Esophagus muscularis mucosa (tissue), 4 donors: ENCODE measurements around the gene SNTB2. TPM values are rescaled to one million over a fixed set of nuclear protein-coding genes. Genes with fewer than 3 reads are reported as not detected.

Experiments used
- DNase-seq: peaks from one replicate; pipeline ENCODE4 v3.0.0-alpha.2; 2017; ENCODE audit errors: extremely low spot score
- H3K27ac ChIP-seq, 4 donors: fragments of 200-600 bp; sonication (generic); replicated peaks in 1 of 4; 1 replicate in 3 of 4; 2 replicates in 1 of 4; pipeline ENCODE4 v1.5.1; 2016 to 2019; ENCODE audit warnings: mild to moderate bottlenecking in 1 of 4
- H3K27me3 ChIP-seq, 4 donors: fragments of 200-600 bp; sonication (generic); one replicate each; pipeline versions ENCODE4 v1.5.1 to v1.6.0; 2016 to 2019
- H3K36me3 ChIP-seq, 4 donors: fragments of 200-600 bp; sonication (generic); one replicate each; pipeline ENCODE4 v1.5.1; 2016 to 2019
- H3K4me1 ChIP-seq, 4 donors: fragments of 200-600 bp; sonication (generic); one replicate each; pipeline ENCODE4 v1.5.1; 2016 to 2019
- H3K4me3 ChIP-seq, 4 donors: fragments of 200-600 bp; sonication (generic); 1 replicate in 2 of 4; 2 replicates in 2 of 4; pipeline ENCODE4 v1.5.1; 2016 to 2019; ENCODE audit warnings: mild to moderate bottlenecking in 4 of 4, moderate library complexity in 1 of 4
- H3K9me3 ChIP-seq, 4 donors: fragments of 200-600 bp; sonication (generic); 1 replicate in 3 of 4; 2 replicates in 1 of 4; pipeline ENCODE4 v1.5.1; 2016 to 2019
- EP300 ChIP-seq: sonication (generic); formaldehyde crosslinking; IDR thresholded peaks from one replicate; pipeline ENCODE4 v1.6.1; 2017; ENCODE audit warnings: antibody characterized with exemption
- POLR2A ChIP-seq: fragments of 450-650 bp; IDR thresholded peaks from one replicate; pipeline ENCODE4 v1.6.1; 2017; ENCODE audit warnings: antibody characterized with exemption, moderate library complexity, mild to moderate bottlenecking, low read depth
- POLR2AphosphoS5 ChIP-seq, 2 donors: sonication (generic); formaldehyde crosslinking; IDR thresholded peaks; one replicate each; pipeline ENCODE4 v1.6.1; 2017; ENCODE audit warnings: antibody characterized with exemption in 2 of 2
- WGBS: methylation state at CpG from one replicate; pipeline ENCODE4 v1.1.5; 2018; 5-methylcytosine and 5-hydroxymethylcytosine counted together
- intact Hi-C: fragments of 100-400 bp; cut with DNase I; formaldehyde crosslinking; loops from one replicate; pipeline ENCODE4 v1.15.1; 2023
- total RNA-seq, 4 donors: library from RNA; depleted of rRNA; stranded (reverse); fragments of >200 nt; gene quantifications; one replicate each; pipeline versions ENCODE4 v1.1.0 to v1.2.1, GENCODE V29; 2016
- TF ChIP-seq, protein P1 (sequence below), 3 experiments: fragments of 200-600 bp in 2 of 3; fragments of 450-650 bp in 1 of 3; sonication (generic) in 2 of 3; IDR thresholded peaks; one replicate each; pipeline ENCODE4 v1.5.1; 2017 to 2019; ENCODE audit warnings: antibody characterized with exemption in 3 of 3, mild to moderate bottlenecking in 2 of 3, moderate library complexity in 1 of 3

SNTB2 gene
- total RNA-seq, 4 donors from 2014 or later, result 36.1 to 73.4 (median 54.8) TPM

GRCh38 chr16:69322343-69322742 lies 135.4 kb downstream of the SNTB2 start:
- Histone ChIP-seq H3K9me3 (no peaks in the 10 kb centered on the region), H3K27me3 (no peaks in the 10 kb centered on the region), H3K27ac (no peak overlapping the region), H3K36me3 (peaks cover 69 to 98% (median 94%) of the 10 kb centered on the region in 4 donors), H3K4me3 (no peak overlapping the region), H3K4me1 (peaks cover 9 to 26% (median 22%) of the 10 kb centered on the region in 4 donors)
- TF ChIP-seq POLR2AphosphoS5 (IDR thresholded peaks at IDR 0.05), result no peak
- TF ChIP-seq, protein P1, sequence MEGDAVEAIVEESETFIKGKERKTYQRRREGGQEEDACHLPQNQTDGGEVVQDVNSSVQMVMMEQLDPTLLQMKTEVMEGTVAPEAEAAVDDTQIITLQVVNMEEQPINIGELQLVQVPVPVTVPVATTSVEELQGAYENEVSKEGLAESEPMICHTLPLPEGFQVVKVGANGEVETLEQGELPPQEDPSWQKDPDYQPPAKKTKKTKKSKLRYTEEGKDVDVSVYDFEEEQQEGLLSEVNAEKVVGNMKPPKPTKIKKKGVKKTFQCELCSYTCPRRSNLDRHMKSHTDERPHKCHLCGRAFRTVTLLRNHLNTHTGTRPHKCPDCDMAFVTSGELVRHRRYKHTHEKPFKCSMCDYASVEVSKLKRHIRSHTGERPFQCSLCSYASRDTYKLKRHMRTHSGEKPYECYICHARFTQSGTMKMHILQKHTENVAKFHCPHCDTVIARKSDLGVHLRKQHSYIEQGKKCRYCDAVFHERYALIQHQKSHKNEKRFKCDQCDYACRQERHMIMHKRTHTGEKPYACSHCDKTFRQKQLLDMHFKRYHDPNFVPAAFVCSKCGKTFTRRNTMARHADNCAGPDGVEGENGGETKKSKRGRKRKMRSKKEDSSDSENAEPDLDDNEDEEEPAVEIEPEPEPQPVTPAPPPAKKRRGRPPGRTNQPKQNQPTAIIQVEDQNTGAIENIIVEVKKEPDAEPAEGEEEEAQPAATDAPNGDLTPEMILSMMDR (IDR thresholded peaks at IDR 0.05), result no peak
- TF ChIP-seq POLR2A, result no peak
- no peak for TF ChIP-seq EP300
- DNase-seq, result no peak
- WGBS, result 80% methylated on average over 7 of the region's 7 CpGs
- intact Hi-C loops, result no loop called here

DNA sequence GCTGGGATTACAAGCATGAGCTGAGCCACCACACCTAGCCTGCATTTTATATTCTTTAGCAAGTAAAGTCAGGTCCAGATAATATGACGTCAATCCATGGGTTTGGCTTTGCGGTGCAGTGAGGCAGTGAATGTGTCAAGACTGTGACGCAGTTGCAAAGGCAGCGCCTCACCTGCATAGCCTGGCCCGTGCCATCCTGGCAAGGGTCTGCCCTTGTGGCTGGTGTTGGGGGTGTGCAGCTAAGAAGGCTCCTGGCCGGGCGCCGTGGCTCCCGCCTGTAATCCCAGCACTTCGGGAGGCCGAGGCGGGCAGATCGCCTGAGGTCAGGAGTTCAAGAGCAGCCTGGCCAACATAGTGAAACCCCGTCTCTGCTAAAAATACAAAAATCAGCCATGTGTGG lies 136.5 kb downstream of the SNTB2 start:
- no peak for DNase-seq
- Histone ChIP-seq H3K27me3 (no peaks in the 10 kb centered on the region), H3K9me3 (no peaks in the 10 kb centered on the region), H3K36me3 (peaks cover 60 to 95% (median 92%) of the 10 kb centered on the region in 4 donors), H3K4me3 (no peak overlapping the region), H3K27ac (no peak overlapping the region), H3K4me1 (peaks cover 16 to 37% (median 32%) of the 10 kb centered on the region in 4 donors)
- WGBS, result 93% methylated on average over 14 of the region's 14 CpGs
- no peak for TF ChIP-seq POLR2A
- no peak for TF ChIP-seq POLR2AphosphoS5 (IDR thresholded peaks at IDR 0.05)
- TF ChIP-seq, protein P1 (IDR thresholded peaks at IDR 0.05), result no peak
- TF ChIP-seq EP300, result no peak
- intact Hi-C loops, result no loop called here

DNA sequence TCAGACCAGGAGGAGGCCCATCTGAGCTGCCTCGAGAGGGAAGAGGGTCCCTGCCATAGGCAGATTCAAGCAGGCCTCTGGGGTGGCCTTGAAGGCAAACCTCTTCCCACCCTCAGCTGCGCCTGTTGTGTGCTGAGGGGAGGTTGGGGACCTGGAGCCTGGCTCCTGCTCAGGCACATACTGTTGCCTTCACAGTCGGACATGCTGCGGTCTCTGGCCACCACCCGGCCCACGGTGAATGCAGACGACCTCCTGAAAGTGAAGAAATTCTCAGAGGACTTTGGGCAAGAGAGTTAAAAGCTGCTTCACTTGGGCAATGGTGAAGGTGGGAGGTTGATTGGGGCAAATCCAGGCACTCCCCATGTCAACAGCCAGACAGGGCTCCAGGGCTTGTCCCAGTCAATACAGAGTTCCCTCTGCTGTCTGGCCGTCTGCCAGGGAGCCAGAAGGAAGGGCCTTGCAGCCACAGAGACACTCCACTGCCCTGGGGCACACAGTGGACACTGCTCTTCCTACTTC lies 137.1 kb downstream of the SNTB2 start:
- WGBS, result 80% methylated on average over 8 of the region's 8 CpGs
- TF ChIP-seq POLR2A, result no peak
- TF ChIP-seq, protein P1 (IDR thresholded peaks at IDR 0.05), result no peak
- no peak for TF ChIP-seq POLR2AphosphoS5 (IDR thresholded peaks at IDR 0.05)
- TF ChIP-seq EP300, result no peak
- H3K4me3 ChIP-seq, result no peak overlapping the region
- intact Hi-C loops, result no loop called here
- H3K4me1 ChIP-seq, result peaks cover 22 to 43% (median 39%) of the 10 kb centered on the region in 4 donors
- H3K36me3 ChIP-seq, result peaks cover 53 to 94% (median 88%) of the 10 kb centered on the region in 4 donors
- H3K27me3 ChIP-seq, result no peaks in the 10 kb centered on the region
- no peak for DNase-seq
- no peak overlapping the region for H3K27ac ChIP-seq
- H3K9me3 ChIP-seq, result no peaks in the 10 kb centered on the region

GRCh38 chr16:69324585-69325253 lies 137.8 kb downstream of the SNTB2 start:
- H3K27ac ChIP-seq, result no peak overlapping the region
- no peak overlapping the region for H3K4me3 ChIP-seq
- H3K4me1 ChIP-seq, result peaks cover 29 to 50% (median 46%) of the 10 kb centered on the region in 4 donors
- no peaks in the 10 kb centered on the region for H3K27me3 ChIP-seq
- no peaks in the 10 kb centered on the region for H3K9me3 ChIP-seq
- 84% methylated on average over 10 of the region's 10 CpGs for WGBS
- peaks cover 47 to 87% (median 82%) of the 10 kb centered on the region in 4 donors for H3K36me3 ChIP-seq
- no peak for DNase-seq
- intact Hi-C loops, result no loop called here
- TF ChIP-seq, protein P1 (IDR thresholded peaks at IDR 0.05), result no peak
- TF ChIP-seq POLR2AphosphoS5 (IDR thresholded peaks at IDR 0.05) (no peak), EP300 (no peak), POLR2A (no peak)
